NCI-H187 (cell line): ENCODE measurements around the gene PRXL2B.
A peak's percentile ranks its signal among the peaks of the same experiment; 100 is the strongest.
"Not testable (repeated sequence)": the region's sequence is repeated elsewhere in the genome, so short reads cannot be mapped to it uniquely, and the experiment has no call there.

Source experiments
- DNase-seq, 2 experiments: peaks; one replicate each; lab custom pipeline; 2025; lab: John Stamatoyannopoulos, UW

The PRXL2B gene

DNA sequence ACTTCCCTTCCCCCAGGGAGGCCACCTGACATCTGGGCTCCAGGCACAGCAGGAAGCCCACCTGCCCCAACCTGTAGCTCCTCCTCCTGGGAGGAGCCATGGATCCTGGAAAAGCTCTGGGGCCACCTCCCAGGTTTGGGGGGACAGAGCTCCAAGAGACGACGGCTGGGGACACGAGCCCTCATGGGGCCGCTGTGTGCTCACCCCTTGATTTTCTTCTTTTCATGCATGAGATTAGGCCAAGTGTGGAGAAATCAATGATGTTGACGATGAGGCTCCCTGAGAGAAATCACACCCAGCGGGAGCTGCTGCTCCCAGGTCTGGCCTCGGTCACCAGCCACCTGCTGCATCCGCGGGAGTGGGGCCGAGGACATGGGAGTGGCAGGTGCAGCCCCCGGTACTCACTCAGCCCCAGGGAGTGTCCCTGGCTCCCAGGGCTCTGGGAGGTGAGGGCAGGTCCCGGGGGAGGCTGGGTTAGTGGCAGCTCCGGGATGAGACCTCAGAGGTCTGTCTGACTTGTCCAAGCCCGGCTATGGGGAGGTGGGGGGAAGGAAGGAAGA lies 21.7 kb upstream of the PRXL2B start:
- peak in 1 of 2 experiments; percentile 29 for DNase-seq

- no peak for DNase-seq
Observed at GRCh38 chr1:2566101-2567045, 20.2 kb upstream of the PRXL2B start.

DNA sequence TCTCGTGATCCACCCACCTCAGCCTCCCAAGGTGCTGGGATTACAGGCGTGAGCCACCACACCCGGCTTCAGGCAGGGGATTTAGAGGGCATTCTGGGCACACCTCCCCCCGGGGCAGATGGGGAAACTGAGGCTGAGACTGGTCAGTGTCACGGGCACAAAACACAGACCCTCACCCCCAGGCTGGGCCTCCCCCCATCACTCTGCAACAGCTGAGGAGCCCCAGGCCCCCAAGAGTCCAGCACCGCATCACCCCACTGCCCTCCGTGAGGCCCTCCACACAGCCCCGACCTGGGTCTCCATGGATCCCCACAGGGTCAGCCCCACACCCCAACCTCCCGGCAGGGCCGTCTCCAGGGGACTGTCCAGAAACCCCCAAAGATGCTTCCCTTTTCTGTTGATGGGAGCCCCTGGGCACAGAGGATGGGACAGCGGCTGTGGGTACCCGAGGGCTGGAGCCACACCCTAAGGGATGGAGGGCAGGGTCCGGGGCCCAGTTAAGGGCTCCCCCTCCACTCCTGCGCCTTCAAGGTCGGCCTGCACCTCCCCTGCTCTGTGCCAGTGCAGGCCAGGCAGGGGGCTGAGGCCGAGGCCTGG lies 19.4 kb upstream of the PRXL2B start:
- DNase-seq, result no peak

DNA sequence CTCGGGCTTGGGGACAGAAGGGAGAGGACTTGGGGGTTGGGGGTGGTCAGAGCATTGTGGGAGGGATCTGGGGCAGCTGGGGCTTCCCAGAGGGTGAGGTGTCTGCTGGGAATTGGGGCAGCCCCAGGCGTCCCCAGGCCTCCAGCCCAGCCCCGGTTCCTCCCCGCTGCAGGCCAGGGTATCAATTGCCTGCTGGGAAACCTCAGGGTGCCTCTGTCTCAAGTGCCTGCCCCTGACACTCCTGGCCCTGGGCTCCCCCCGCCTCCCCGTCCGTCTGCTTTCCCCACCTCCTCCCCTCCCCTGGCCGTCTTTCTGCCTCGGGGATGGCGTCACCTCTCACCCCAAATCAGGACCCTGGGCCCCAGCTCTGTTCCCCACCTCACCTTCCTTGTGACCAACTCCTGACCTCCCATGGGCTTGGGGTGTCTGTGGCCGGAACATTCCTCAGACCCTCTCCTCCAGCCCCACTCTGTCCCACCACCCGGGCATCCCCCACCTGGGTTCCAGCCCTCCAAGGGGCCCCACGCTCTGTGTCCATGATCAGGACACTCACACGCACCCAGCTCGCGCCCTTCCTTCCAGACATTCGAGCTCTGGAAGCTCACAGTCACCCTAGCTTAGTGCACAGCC lies 18.3 kb upstream of the PRXL2B start:
- DNase-seq, result not testable (repeated sequence)

DNA sequence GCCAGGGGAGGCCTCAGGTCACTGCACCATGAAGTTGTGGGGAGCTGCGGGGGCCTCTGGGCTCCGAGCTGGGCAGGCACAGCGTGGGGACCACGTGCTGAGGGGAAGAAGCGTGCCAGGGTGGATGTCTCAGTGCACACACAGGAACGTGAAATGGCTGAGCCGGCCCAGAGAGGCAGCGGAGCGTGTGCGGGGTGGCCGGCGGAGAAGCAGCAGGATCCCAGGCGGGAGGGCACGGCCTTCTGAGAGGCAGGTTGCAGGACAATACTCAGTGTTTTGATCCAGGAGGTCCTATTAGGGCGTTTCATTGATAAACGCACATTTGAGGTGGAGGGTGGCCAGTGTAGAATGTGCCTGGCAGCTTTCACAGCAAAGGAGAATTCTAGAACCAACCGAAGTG lies 17.5 kb upstream of the PRXL2B start:
- DNase-seq, result no peak

- DNase-seq, result not testable (repeated sequence)
Observed at GRCh38 chr1:2569703-2570102, 16.9 kb upstream of the PRXL2B start.

DNA sequence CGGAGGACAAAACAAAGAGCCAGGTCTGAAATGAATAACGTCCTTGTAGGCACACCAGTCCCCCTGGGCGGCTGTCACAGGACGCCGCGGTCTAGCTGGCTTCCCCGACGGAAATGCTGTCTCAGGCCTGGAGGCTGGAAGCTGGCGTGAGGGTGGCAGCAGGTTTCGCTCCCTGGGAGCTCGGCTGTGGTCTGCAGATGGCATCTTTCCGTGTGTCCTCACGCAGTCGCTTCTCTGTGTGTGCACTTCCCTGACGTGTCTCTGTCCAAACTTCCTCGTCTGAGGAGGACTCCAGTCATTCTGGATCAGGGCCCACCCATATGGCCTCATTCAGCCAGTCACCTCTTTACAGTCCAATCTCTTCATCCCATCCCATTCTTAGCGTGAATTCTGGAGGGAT lies 16.2 kb upstream of the PRXL2B start:
- DNase-seq, result no peak

- DNase-seq, result no peak
Observed at GRCh38 chr1:2571348-2571747, 15.2 kb upstream of the PRXL2B start.

GRCh38 chr1:2573250-2573920 lies 13.2 kb upstream of the PRXL2B start:
- no peak for DNase-seq

GRCh38 chr1:2574350-2574749 lies 12.2 kb upstream of the PRXL2B start:
- no peak for DNase-seq

GRCh38 chr1:2575801-2576663 lies 10.5 kb upstream of the PRXL2B start:
- no peak for DNase-seq

- not testable (repeated sequence) for DNase-seq
Observed at GRCh38 chr1:2577565-2578075, 9.0 kb upstream of the PRXL2B start.

DNA sequence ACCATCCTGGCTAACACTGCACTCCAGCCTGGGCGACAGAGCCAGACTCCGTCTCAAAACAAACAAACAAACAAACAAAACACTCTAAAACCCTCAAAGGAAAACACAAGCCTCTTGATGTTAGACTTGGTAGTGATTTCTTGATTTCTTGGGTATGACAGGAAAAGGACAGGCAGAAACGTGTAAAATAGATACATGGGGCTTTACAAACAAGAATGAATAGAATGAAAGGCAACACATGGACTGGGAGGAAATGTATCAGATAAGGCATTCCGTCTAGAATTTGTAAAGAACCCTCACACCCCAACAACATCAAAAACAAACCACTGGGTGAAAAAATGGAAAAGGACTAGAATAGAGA lies 7.8 kb upstream of the PRXL2B start:
- no peak for DNase-seq

- no peak for DNase-seq
Observed at GRCh38 chr1:2580691-2581090, 5.9 kb upstream of the PRXL2B start.

- no peak for DNase-seq
Observed at GRCh38 chr1:2582391-2582790, 4.2 kb upstream of the PRXL2B start.

DNA sequence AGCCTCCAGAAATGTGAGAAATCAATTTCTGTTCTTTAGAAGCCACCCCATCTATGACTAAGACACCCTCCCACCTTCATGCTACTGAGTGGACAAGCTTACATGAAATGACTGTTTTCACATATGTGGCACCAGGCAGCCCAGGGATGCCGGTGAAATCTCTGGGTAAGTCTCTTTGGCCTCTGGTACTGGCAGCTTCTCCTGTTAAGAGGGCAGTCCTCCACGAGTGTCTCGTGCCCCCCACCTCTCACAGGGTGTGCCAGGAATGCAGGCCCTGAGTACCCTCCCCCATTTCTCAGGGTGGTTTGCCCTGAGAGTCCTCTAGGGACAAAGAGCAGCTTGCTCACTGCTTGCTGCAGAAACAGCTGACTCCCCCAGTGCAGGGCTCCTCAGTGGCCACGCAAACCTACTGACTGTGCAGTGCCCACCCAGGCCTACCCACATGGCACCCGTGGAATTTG lies 3.2 kb upstream of the PRXL2B start:
- DNase-seq, result no peak

DNA sequence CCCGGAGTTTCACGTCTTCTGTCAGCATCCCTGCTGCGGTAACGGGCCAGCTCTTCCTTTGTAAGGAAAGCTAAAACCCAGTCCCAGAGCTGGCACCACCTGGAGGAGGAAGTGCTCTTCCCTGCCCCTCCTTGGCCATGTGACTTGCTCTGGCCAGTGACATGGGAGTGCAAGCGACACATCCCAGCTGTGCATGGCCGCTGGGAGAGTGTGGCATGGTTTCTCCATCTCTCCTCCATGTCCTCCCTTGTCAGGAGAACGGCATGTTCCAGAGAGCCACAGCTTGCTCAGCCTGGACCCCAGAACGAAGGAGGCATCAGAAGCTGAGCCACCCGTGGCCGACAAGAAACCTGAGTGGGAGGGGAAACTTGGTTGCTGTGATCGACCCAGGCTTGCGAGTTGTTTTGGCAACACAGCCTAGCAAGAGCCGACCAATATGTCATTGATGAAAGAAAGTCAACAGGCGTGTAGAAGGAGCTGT lies 2.7 kb upstream of the PRXL2B start:
- DNase-seq, result peak; percentile 42 to 60

GRCh38 chr1:2584686-2585317 lies 1.8 kb upstream of the PRXL2B start:
- no peak for DNase-seq

DNA sequence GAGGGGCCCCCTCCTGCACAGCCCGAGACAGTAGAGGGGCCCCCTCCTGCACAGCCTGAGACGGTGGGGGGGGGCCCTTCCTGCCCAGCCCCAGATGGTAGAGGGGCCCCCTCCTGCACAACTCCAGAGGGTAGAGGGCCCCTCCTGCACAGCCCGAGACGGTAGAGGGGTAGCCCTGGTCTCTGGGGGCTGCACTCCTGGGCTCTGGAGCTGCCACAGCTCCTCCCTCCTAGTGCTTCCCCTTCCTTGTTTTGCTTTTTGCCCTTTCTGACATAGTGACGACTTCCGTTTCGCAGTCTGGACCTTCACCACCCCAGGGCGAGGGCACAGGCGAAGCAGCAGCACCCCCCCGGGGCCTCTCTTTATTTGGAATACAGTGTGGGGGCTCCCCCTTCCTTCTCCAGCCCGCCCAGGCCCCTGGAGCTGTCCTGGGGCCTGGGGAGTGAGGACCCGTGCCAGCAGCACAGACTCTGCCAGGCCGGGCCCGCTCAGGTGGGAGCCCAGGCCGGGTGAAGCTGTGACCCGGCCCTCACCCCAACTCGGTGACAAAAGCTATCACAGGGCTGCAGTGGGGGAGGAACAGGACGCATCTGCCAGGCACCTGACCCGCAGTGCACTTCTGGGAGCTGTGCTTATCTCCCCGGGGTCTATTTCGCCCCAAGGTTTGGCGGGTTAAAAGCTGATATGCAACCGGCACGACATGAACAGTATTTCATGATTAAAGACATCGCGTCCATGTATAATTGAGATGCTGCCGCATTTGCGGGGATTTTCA lies 1.1 kb upstream of the PRXL2B start:
- DNase-seq, result no peak
